ENCODE measurements around the gene CHAC1. TPM values are rescaled to one million over a fixed set of nuclear protein-coding genes. Genes with fewer than 3 reads are reported as not detected.

The CHAC1 gene
- polyA plus RNA-seq, 2 of the 4 experiments (the other 2 are of a cell fraction) = 4.9 to 22.2 TPM

DNA sequence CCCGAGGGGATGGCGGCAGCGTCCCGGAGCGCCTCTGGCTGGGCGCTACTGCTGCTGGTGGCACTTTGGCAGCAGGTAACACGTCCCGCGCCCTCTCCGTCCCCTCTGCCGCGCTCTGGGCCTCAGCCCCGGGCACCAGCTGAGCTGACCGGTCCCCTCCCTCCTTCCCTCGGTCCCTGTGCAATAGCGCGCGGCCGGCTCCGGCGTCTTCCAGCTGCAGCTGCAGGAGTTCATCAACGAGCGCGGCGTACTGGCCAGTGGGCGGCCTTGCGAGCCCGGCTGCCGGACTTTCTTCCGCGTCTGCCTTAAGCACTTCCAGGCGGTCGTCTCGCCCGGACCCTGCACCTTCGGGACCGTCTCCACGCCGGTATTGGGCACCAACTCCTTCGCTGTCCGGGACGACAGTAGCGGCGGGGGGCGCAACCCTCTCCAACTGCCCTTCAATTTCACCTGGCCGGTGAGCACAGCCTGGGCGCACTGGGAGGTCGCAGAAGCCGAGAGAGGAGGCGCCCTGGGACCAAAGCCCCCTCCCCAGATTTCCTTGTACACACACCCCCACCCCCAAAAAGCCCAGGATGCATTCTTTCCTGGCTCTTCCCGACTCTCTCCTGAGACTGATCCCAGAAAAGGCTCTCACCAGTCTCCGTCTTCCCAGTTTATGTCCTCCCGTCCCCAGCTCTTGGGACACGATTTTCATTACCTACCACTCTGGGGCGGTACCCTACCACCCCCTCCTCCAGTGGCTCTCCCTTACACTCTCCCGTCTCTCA is 23.4 kb upstream of the CHAC1 start:
- POLR2A ChIA-PET = interaction anchor here (0.5 to 2.9 kb wide), 7 partner anchors 11 to 355 kb away, joined by 3 to 16 read pairs (median 3); partner anchors contain the start of gene CHAC1
- 2% methylated on average over 6 of the region's 56 CpGs for WGBS (ENCODE audit: missing lambda C conversion rate)
- no peak for TF ChIP-seq TP53 (CRISPR knock-in tag; IDR thresholded peaks at IDR 0.05)
- no peak for TF ChIP-seq KDM1A (IDR thresholded peaks at IDR 0.05; ENCODE audit: low read depth)
- TF ChIP-seq, protein P1, sequence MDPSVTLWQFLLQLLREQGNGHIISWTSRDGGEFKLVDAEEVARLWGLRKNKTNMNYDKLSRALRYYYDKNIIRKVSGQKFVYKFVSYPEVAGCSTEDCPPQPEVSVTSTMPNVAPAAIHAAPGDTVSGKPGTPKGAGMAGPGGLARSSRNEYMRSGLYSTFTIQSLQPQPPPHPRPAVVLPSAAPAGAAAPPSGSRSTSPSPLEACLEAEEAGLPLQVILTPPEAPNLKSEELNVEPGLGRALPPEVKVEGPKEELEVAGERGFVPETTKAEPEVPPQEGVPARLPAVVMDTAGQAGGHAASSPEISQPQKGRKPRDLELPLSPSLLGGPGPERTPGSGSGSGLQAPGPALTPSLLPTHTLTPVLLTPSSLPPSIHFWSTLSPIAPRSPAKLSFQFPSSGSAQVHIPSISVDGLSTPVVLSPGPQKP (IDR thresholded peaks at IDR 0.05; ENCODE audit: low read depth, low read length) = no peak
- TF ChIP-seq RARB (CRISPR knock-in tag; IDR thresholded peaks at IDR 0.05) = no peak
- TF ChIP-seq, protein P2, sequence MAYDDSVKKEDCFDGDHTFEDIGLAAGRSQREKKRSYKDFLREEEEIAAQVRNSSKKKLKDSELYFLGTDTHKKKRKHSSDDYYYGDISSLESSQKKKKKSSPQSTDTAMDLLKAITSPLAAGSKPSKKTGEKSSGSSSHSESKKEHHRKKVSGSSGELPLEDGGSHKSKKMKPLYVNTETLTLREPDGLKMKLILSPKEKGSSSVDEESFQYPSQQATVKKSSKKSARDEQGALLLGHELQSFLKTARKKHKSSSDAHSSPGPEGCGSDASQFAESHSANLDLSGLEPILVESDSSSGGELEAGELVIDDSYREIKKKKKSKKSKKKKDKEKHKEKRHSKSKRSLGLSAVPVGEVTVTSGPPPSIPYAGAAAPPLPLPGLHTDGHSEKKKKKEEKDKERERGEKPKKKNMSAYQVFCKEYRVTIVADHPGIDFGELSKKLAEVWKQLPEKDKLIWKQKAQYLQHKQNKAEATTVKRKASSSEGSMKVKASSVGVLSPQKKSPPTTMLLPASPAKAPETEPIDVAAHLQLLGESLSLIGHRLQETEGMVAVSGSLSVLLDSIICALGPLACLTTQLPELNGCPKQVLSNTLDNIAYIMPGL (CRISPR knock-in tag; IDR thresholded peaks at IDR 0.05; ENCODE audit: borderline replicate concordance) = no peak
- no peak for TF ChIP-seq TFCP2L1 (CRISPR knock-in tag; IDR thresholded peaks at IDR 0.05)
- TF ChIP-seq ZC3H11A (IDR thresholded peaks at IDR 0.05) = no peak
- TF ChIP-seq POLR2AphosphoS2 (conservative IDR thresholded peaks at IDR 0.05; ENCODE audit: low read length) = no peak
- no peak for TF ChIP-seq HEYL (CRISPR knock-in tag; IDR thresholded peaks at IDR 0.05)
- no peak for TF ChIP-seq CHD4 (IDR thresholded peaks at IDR 0.05; ENCODE audit: borderline replicate concordance)
- no peak for TF ChIP-seq RFX5 (IDR thresholded peaks at IDR 0.05)
- no peak for TF ChIP-seq RCOR1 (IDR thresholded peaks at IDR 0.05; ENCODE audit: low read depth, low read length)
- no peak for TF ChIP-seq JUNB (IDR thresholded peaks at IDR 0.05)
- TF ChIP-seq KDM5A (IDR thresholded peaks at IDR 0.05) = no peak
- no peak for TF ChIP-seq MAFK (IDR thresholded peaks at IDR 0.05; ENCODE audit: partially characterized antibody)
- Histone ChIP-seq H3K4me3 (peak overlapping the region; percentile 48), H3K4me1 (peaks cover 24% of the 10 kb centered on the region; the same call in 1 of the 3 replicates), H3K27ac (peak overlapping the region in 1 of 2 experiments; percentile 63; a peak in 3 of 6 replicates), H3K4me2 (peak overlapping the region; percentile 99), H3K9me3 (no peaks in the 10 kb centered on the region)
- peak in 1 of 2 experiments; percentile 56 for DNase-seq (ENCODE audit: low read depth in 1 of 2, low spot score in 1 of 2)
- CTCF ChIA-PET = interaction anchor here (0.6 to 6.8 kb wide), 19 partner anchors 11 to 480 kb away, joined by 3 to 70 read pairs (median 7); partner anchors contain the start of gene VPS18
- FAIRE-seq = no peak
- ATAC-seq = peak; percentile 63 to 76

DNA sequence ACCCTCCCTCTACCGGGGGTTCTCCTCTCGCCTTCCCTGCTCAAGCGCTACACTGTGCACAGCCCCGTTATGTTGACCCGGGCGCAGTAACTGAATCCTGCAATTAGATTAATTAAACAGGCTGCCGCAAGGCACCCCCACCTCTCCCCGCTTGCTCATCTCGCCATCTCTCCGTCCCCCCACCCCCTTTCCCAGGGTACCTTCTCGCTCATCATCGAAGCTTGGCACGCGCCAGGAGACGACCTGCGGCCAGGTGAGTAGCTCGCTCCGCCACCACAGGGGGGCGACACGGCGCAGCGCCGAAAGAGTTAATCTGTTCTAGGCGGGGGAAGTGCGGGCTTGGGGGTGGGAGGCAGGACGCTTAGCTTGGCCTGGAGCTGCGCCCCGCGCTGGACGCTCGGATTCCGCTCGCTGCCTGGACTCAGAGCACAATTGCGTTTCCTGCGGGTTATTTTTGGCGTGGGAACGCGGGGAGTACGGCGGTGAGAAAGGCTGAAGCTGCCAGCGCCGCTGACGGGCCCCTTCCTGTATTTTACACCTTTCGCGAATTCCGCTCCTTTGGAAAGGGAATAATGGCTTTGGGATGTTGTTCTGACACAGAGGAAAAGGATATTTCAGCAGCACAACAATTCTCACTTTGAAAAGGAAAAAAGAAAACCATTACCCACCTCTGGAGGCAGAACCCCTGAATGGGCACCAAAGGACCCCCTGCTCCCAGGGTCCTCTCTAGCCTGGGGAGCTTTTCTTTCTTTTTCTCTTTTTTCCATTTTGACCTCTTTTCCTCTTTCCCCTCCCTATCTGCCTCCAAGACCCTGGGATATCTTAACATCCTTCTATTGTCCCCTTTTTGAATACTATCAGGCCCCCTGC is 22.6 kb upstream of the CHAC1 start:
- peak; percentile 26 to 30; a peak in 2 of 5 replicates for TF ChIP-seq RAD21 (conservative IDR thresholded peaks at IDR 0.05 in 1 of 2, IDR thresholded peaks at IDR 0.05 in 1 of 2)
- TF ChIP-seq, protein P1 (IDR thresholded peaks at IDR 0.05; ENCODE audit: low read depth, low read length) = no peak
- TF ChIP-seq SMC3 (IDR thresholded peaks at IDR 0.05) = peak; percentile 49
- TF ChIP-seq, protein P3, sequence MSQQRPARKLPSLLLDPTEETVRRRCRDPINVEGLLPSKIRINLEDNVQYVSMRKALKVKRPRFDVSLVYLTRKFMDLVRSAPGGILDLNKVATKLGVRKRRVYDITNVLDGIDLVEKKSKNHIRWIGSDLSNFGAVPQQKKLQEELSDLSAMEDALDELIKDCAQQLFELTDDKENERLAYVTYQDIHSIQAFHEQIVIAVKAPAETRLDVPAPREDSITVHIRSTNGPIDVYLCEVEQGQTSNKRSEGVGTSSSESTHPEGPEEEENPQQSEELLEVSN (IDR thresholded peaks at IDR 0.05; ENCODE audit: borderline replicate concordance, low read depth) = peak; percentile 61; the same call in 1 of the 2 replicates
- TF ChIP-seq CBX2 (IDR thresholded peaks at IDR 0.05; ENCODE audit: borderline replicate concordance, low read depth) = no peak
- TF ChIP-seq, protein P4, sequence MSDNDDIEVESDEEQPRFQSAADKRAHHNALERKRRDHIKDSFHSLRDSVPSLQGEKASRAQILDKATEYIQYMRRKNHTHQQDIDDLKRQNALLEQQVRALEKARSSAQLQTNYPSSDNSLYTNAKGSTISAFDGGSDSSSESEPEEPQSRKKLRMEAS (IDR thresholded peaks at IDR 0.05) = peak; percentile 57
- TF ChIP-seq, protein P5, sequence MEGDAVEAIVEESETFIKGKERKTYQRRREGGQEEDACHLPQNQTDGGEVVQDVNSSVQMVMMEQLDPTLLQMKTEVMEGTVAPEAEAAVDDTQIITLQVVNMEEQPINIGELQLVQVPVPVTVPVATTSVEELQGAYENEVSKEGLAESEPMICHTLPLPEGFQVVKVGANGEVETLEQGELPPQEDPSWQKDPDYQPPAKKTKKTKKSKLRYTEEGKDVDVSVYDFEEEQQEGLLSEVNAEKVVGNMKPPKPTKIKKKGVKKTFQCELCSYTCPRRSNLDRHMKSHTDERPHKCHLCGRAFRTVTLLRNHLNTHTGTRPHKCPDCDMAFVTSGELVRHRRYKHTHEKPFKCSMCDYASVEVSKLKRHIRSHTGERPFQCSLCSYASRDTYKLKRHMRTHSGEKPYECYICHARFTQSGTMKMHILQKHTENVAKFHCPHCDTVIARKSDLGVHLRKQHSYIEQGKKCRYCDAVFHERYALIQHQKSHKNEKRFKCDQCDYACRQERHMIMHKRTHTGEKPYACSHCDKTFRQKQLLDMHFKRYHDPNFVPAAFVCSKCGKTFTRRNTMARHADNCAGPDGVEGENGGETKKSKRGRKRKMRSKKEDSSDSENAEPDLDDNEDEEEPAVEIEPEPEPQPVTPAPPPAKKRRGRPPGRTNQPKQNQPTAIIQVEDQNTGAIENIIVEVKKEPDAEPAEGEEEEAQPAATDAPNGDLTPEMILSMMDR (IDR thresholded peaks at IDR 0.05) = peak; percentile 62
- peak in 1 of 2 experiments; percentile 50 for DNase-seq (ENCODE audit: low read depth in 1 of 2, low spot score in 1 of 2)
- H3K27ac ChIP-seq = peak overlapping the region in 1 of 2 experiments; percentile 44; a peak in 1 of 6 replicates
- ATAC-seq = peak; percentile 20 to 44; a peak in 3 of 6 replicates
- peaks cover 24% of the 10 kb centered on the region; the same call in 1 of the 3 replicates for H3K4me1 ChIP-seq
- no peak for FAIRE-seq
- POLR2A ChIA-PET = interaction anchor here (0.5 to 2.9 kb wide), 5 partner anchors 11 to 354 kb away, joined by 3 to 16 read pairs (median 6); partner anchors contain the start of gene CHAC1
- no peaks in the 10 kb centered on the region for H3K9me3 ChIP-seq
- WGBS (ENCODE audit: missing lambda C conversion rate) = 14% methylated on average over 21 of the region's 46 CpGs
- CTCF ChIA-PET = interaction anchor here (0.6 to 6.8 kb wide), 23 partner anchors 10 to 621 kb away, joined by 3 to 70 read pairs (median 5); partner anchors contain the start of gene VPS18
- peak overlapping the region; percentile 99 for H3K4me2 ChIP-seq
- H3K4me3 ChIP-seq = peak overlapping the region; percentile 48
